PC-3 (cell line): ENCODE data around the gene PIAS2. TPM values are rescaled to one million over a fixed set of nuclear protein-coding genes. Genes with fewer than 3 reads are reported as not detected.
"Not testable (repeated sequence)": the region's sequence is repeated elsewhere in the genome, so short reads cannot be mapped to it uniquely, and the experiment has no call there.

Source experiments
- ATAC-seq: fragments of 200-7000 bp; cut with Tn5 transposase; 2 replicates; pipeline ENCODE4 v1.9.1; 2020; ENCODE audit warnings: mild to moderate bottlenecking, moderate library complexity
- BruUV-seq: library from RNA; stranded (reverse); fragments of 400-500 nt; replicated peaks from 2 replicates; lab custom pipeline; 2021; lab: Mats Ljungman, UMichigan
- CTCF ChIA-PET: fragments of 300-600 bp; sonication (Branson Sonifier 250); formaldehyde crosslinking; loops from one replicate; lab custom pipeline; 2022; ENCODE audit warnings: antibody characterized with exemption; lab: Charles Lee
- POLR2A ChIA-PET: fragments of 300-600 bp; sonication (Branson Sonifier 250); formaldehyde crosslinking; loops from one replicate; lab custom pipeline; 2022; ENCODE audit warnings: antibody characterized with exemption; ENCODE audit not compliant: unreplicated experiment; lab: Charles Lee
- DNase-seq: peaks from one replicate; pipeline ENCODE4 v3.0.0-alpha.2; 2015
- H2AFZ ChIP-seq: fragments of 300-600 bp; sonication (generic); 2 replicates; pipeline ENCODE4 v1.6.0; 2016; ENCODE audit warnings: antibody characterized with exemption, low read length
- H3F3A ChIP-seq: fragments of 300-600 bp; sonication (generic); one replicate; pipeline ENCODE4 v1.6.0; 2017; ENCODE audit warnings: antibody characterized with exemption, low read length, control low read depth, mild to moderate bottlenecking; ENCODE audit not compliant: unreplicated experiment
- H3K27ac ChIP-seq: fragments of 300-600 bp; sonication (generic); 2 replicates; pipeline ENCODE4 v1.5.1; 2016; ENCODE audit warnings: mild to moderate bottlenecking, low read length
- H3K27me3 ChIP-seq: fragments of 300-600 bp; sonication (generic); 2 replicates; pipeline ENCODE4 v1.6.1; 2016; ENCODE audit warnings: low read length, mixed read lengths
- H3K36me3 ChIP-seq: fragments of 300-600 bp; sonication (generic); 2 replicates; pipeline ENCODE4 v1.6.1; 2016; ENCODE audit warnings: low read depth, mixed run types, low read length, mixed read lengths
- H3K4me1 ChIP-seq: fragments of 300-600 bp; sonication (generic); 2 replicates; pipeline ENCODE4 v1.5.1; 2016; ENCODE audit warnings: low read length; ENCODE audit not compliant: insufficient read depth
- H3K4me2 ChIP-seq: fragments of 300-600 bp; sonication (generic); 2 replicates; pipeline ENCODE4 v1.6.0; 2016; ENCODE audit warnings: low read length
- H3K4me3 ChIP-seq: fragments of 300-600 bp; sonication (generic); 2 replicates; pipeline ENCODE4 v1.5.1; 2016; ENCODE audit warnings: mild to moderate bottlenecking, low read length, mixed read lengths
- H3K79me2 ChIP-seq: fragments of 300-600 bp; sonication (generic); 2 replicates; pipeline ENCODE4 v1.6.1; 2017; ENCODE audit warnings: low read length, mixed read lengths
- H3K9ac ChIP-seq: fragments of 300-600 bp; sonication (generic); 2 replicates; pipeline ENCODE4 v1.6.0; 2016; ENCODE audit warnings: mild to moderate bottlenecking, low read length
- H3K9me2 ChIP-seq: fragments of 300-600 bp; sonication (generic); replicated peaks from 2 replicates; pipeline ENCODE4 v1.6.1; 2016; ENCODE audit warnings: mixed run types, low read length, mixed read lengths
- H3K9me3 ChIP-seq: fragments of 300-600 bp; sonication (generic); 2 replicates; pipeline ENCODE4 v1.6.1; 2016; ENCODE audit warnings: low read length, mixed read lengths
- H4K20me1 ChIP-seq: fragments of 300-600 bp; sonication (generic); 2 replicates; pipeline ENCODE4 v1.6.1; 2016; ENCODE audit warnings: low read length, mixed read lengths
- CTCF ChIP-seq: fragments of 300-600 bp; sonication (generic); conservative IDR thresholded peaks from 2 replicates; pipeline ENCODE4 v1.5.1; 2017; ENCODE audit warnings: antibody characterized with exemption, low read depth, mild to moderate bottlenecking, low read length
- EZH2 ChIP-seq: fragments of 300-600 bp; sonication (generic); IDR thresholded peaks from one replicate; pipeline ENCODE4 v1.6.1; 2017; ENCODE audit warnings: antibody characterized with exemption, mild to moderate bottlenecking, low read length; ENCODE audit not compliant: unreplicated experiment
- EZH2phosphoT487 ChIP-seq: fragments of 300-600 bp; sonication (generic); IDR thresholded peaks from 2 replicates; pipeline ENCODE4 v1.6.1; 2018; ENCODE audit warnings: mild to moderate bottlenecking, antibody characterized with exemption, low read length, borderline replicate concordance
- intact Hi-C: fragments of 100-400 bp; cut with micrococcal nuclease; formaldehyde crosslinking; loops from 2 replicates; pipeline ENCODE4 v1.9.0; 2023
- total RNA-seq: library from RNA; depleted of rRNA; stranded (reverse); fragments of >200 nt; gene quantifications from 2 replicates; pipeline ENCODE4 v1.2.3, GENCODE V29; 2014

Gene PIAS2
- total RNA-seq, 1 experiment from 2014 or later: 13.5 TPM

GRCh38 chr18:46867367-46868143 lies 49.8 kb downstream of the PIAS2 start:
- POLR2A ChIA-PET: interaction anchor here (0.6 kb wide), 1 partner anchor 252 kb away, joined by 4 read pairs; no protein-coding TSS in a partner anchor
- no peak for DNase-seq

DNA sequence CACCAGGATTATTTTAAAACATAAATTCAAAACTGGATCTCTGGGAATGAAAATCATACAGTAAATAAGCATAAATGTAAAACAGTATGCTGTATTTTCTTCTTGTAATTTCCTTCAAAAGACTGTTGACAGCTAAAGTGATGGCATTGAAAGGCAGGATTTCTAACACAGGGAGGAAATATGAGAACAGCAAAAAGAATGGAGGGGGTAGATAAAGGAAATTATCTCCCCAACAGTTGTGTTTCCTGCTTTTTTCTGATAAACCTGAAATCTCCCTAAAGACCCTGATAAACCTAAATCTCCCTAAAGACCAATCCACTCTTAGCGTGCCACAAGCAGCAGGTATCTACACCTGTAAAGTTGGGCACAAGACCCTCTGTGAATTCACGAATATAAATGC lies 50.8 kb downstream of the PIAS2 start:
- H3F3A ChIP-seq: no peaks in the 10 kb centered on the region
- H3K4me2 ChIP-seq: no peak overlapping the region
- TF ChIP-seq CTCF (no peak), EZH2 (no peak), EZH2phosphoT487 (no peak)
- no peak overlapping the region for H3K4me3 ChIP-seq
- no peaks in the 10 kb centered on the region for H4K20me1 ChIP-seq
- no peak overlapping the region for H3K9ac ChIP-seq
- H3K36me3 ChIP-seq: no peaks in the 10 kb centered on the region
- no peak overlapping the region for H2AFZ ChIP-seq
- ChIA-PET POLR2A (no interaction called here), CTCF (no interaction called here)
- no TSS peak for BruUV-seq
- peaks cover 3% of the 10 kb centered on the region; the same call in 1 of the 2 replicates for H3K79me2 ChIP-seq
- no peaks in the 10 kb centered on the region for H3K27me3 ChIP-seq
- intact Hi-C loops: no loop called here
- DNase-seq (no peak), ATAC-seq (no peak)
- H3K4me1 ChIP-seq: no peaks in the 10 kb centered on the region
- H3K27ac ChIP-seq: no peak overlapping the region
- no peaks in the 10 kb centered on the region for H3K9me2 ChIP-seq
- H3K9me3 ChIP-seq: no peaks in the 10 kb centered on the region

More at GRCh38 chr18:46867367-46868143, 49.8 kb downstream of the PIAS2 start:
- Histone ChIP-seq H4K20me1 (no peaks in the 10 kb centered on the region), H3K27me3 (no peaks in the 10 kb centered on the region), H3K4me3 (no peak overlapping the region), H2AFZ (no peak overlapping the region), H3K4me1 (no peaks in the 10 kb centered on the region), H3K27ac (no peak overlapping the region), H3K36me3 (no peaks in the 10 kb centered on the region), H3K4me2 (no peak overlapping the region), H3K9me3 (no peaks in the 10 kb centered on the region), H3K79me2 (peaks cover 3% of the 10 kb centered on the region; the same call in 1 of the 2 replicates), H3F3A (no peaks in the 10 kb centered on the region), H3K9ac (no peak overlapping the region), H3K9me2 (no peaks in the 10 kb centered on the region)
- no peak for ATAC-seq
- intact Hi-C loops: no loop called here
- no peak for TF ChIP-seq EZH2phosphoT487
- TF ChIP-seq CTCF: no peak
- BruUV-seq: no TSS peak
- CTCF ChIA-PET: no interaction called here

DNA sequence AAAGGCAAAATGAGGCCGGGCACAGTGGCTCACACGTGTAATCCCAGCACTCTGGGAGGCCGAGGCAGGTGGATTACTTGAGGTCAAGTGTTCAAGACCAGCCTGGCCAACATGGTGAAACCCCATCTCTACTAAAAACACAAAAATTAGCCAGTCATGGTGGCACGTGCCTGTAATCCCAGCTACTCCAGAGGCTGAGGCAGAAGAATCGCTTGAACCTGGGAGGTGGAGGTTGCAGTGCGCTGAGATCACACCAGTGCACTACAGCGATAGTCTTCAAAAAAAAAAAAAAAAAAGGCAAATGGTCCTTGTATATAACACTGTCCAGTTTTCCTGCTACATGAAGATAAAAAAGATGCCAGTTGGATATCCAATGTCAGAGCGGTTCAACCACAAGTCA lies 52.1 kb downstream of the PIAS2 start:
- H3K4me2 ChIP-seq, POLR2A ChIA-PET, DNase-seq, H3K4me3 ChIP-seq, H3K27ac ChIP-seq, H2AFZ ChIP-seq, H3K4me1 ChIP-seq, ATAC-seq, H3K9ac ChIP-seq, H3K79me2 ChIP-seq, H3K27me3 ChIP-seq, BruUV-seq, H3K9me2 ChIP-seq, intact Hi-C loops, CTCF ChIA-PET, H4K20me1 ChIP-seq, H3K9me3 ChIP-seq, H3K36me3 ChIP-seq, H3F3A ChIP-seq: not testable (repeated sequence)
